ENCODE measurements around the gene GRK5.

GRK5 gene

GRCh38 chr10:119373294-119374102, 166.1 kb downstream of the GRK5 start:
- DNase-seq (ENCODE audit: low read depth in 3 of 3, low spot score in 1 of 3) = no peak

DNA sequence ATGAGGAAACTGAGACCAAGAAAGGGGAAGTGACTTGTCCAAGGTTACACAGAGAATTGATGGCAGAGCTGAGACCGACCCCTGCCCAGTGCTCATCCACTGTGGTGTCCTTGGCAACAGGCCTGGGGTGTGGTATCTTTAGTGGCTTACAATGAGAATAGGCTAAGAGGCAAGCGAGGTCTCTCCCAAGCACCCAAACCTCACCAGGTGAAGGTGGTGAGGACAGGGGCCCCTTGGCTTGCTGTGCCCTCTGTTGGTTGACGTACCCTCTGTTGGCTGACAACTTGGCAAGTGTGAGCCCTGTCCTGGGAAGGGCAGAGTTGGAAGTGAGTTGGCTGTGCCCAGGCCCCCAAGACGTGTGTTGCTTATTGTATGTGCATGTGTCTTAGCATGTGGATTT, 166.9 kb downstream of the GRK5 start:
- no peak for DNase-seq (ENCODE audit: low read depth in 3 of 3, low spot score in 1 of 3)

- DNase-seq (ENCODE audit: low read depth in 3 of 3, low spot score in 1 of 3) = no peak
Measured at GRCh38 chr10:119375574-119376272, 168.4 kb downstream of the GRK5 start.

DNA sequence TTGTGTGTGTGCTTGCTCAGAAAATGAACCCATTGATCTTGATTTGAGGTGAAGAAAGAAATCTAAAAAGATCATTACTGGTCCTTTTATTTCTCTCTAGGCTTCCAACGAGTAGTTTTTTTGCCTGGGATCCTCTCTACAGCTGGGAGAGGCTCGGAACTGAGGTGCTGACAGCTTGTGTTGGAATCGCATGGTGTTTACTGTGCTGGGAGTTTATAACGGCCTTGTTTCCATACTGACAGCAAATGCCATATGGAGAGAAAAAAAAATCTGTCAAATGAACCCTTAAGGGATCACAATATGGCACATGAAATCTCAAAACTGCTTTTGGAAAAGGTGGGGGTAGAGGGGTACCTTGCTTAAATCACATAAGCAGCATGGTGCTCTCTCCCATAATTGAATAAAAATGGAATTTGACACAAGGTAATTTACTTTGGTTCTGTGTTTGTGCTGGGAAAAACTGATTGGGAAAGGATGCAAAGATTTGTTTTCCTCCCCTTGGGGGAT, 170.1 kb downstream of the GRK5 start:
- no peak for DNase-seq (ENCODE audit: low read depth in 3 of 3, low spot score in 1 of 3)

DNA sequence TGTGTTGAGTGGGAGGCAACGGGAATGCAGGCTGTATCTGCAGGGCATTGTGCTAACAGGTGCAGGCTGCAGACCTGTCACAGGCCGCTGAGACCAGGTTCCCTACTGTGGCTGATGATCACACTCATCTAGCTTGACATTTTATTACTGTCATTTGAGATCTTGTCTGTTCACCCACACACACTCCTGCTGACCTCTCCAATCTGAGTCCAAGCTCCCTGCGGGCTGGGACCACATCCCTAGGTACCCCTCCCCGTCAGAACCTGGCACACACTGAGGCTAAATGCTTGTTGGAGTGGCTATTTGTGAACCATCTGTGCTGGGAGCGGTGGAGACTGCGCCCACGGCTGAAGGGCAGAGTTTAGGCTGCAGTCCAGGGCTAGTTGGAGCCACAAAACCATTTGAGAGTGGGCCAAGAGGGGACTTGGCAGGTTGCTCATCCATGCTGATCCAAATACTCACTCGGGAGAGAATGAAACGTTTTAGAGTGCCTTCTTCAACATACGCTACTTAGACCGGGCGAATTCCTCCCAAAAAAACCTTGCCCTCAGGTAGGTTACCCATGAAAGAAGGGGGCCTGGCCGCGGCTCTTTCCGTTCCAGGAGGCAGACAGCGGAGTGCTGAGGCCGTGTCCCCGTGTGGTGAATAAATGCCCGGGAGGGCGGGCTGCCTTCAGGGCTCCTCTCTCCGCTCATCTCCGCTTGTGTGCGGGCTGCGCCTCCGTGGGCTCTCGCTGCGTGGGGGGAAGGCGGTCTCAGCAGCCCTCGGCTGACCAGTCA, 170.8 kb downstream of the GRK5 start:
- no peak for DNase-seq (ENCODE audit: low read depth in 3 of 3, low spot score in 1 of 3)

DNA sequence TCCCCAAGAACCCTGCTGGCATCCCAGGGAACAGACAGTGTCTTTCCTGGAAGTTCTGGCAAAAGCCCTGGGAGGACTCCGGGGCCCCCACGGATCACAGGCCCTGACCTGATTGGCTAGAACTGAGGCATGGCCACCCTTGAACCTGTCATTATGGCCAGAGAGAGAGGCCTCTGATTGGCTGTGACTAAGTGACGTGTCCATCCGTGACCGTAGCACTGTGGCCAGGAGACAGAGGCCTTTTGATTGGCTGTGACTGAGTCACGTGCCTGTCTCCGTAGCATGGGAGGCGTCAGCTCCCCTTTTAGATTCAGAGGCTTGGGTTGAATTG, 171.3 kb downstream of the GRK5 start:
- DNase-seq (ENCODE audit: low read depth in 3 of 3, low spot score in 1 of 3) = no peak

DNA sequence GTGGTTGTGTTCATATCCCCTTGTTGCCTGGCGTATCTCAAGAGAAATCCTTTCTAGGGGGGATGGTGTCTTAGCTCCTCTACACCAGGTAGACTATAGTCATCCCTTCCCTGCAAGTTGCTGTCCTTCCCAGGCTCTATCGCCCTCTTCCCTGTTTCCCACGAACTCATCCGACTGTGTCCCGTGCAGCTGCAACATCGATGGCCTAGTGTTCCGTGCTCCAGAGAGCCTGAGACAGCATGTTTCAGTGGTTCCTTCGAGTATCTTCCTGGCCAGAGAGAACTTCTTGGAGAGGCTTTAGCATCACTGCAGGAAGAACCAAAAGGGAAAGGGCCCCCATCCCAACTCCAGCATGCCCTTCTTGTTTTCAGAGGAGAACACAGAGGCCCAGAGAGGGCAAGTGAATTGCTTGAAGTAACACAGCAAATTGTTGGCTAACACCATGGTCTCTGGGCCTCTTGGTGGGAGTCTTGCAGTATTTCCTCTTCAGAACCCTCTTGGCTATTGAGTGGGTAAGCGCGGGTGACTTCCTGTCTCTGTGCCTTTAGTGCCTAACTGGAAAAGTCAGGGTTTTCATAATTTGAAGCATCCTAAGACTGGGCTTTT, 172.2 kb downstream of the GRK5 start:
- DNase-seq (ENCODE audit: low read depth in 3 of 3, low spot score in 1 of 3) = no peak

DNA sequence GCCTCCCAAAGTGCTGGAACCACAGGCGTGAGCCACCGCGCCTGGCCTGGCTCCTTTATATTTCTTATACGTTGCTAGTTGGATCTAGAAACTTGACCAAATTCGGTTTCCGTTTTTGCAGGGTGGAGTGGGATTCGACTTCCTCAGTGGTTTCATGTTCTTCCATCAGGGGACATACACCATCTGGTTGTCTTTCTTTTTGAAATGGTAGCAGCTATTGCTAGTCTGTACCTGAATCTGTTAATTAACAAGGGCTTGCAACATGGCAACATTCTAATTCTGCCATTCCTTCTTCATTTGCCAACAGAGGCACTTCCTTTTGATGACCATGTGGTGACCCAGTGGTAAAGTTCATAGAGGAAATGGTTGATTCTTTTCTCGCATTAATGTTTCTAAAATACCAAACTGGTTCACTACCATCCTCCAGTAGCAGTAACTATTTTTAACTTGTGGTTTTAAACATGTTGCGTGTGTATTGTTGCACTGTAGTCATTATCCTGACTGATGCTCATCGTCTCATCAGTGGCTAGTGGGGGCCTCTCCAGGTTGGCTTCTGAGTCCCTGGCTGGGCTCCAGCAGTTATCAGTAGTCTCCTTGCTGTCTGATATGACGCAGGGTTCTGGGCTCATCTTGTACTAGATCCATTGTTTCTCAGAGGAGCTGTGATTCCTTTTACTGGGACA, 175.9 kb downstream of the GRK5 start:
- DNase-seq (ENCODE audit: low read depth in 3 of 3, low spot score in 1 of 3) = no peak

GRCh38 chr10:119384127-119384526, 176.8 kb downstream of the GRK5 start:
- no peak for DNase-seq (ENCODE audit: low read depth in 3 of 3, low spot score in 1 of 3)

- DNase-seq (ENCODE audit: low read depth in 3 of 3, low spot score in 1 of 3) = no peak
Measured at GRCh38 chr10:119386666-119387065, 179.3 kb downstream of the GRK5 start.

DNA sequence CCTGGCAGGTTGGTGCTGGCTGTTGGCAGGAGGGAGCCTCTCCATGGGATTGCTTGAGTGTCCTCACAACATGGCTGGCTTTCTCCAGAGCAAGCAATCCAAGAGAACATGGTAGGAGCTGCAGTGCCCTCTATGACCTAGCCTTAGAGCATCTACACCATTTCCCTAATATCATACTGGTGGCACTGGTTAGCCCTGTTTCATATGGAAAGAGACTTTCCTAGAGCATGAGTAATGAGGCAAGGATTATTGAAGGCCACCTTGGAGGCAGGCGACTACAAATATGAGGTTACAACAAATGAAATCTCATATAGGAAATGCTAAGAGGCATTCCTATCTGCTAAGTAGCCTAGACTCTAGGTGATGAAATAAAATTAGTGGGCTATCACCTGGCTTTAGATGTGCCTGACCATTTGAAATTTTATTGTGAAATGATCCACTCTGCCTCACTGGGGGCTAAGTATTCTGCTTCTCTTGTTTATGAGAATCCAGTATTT, 181.5 kb downstream of the GRK5 start:
- DNase-seq (ENCODE audit: low read depth in 3 of 3, low spot score in 1 of 3) = no peak

- no peak for DNase-seq (ENCODE audit: low read depth in 3 of 3, low spot score in 1 of 3)
Measured at GRCh38 chr10:119391440-119392251, 184.3 kb downstream of the GRK5 start.

DNA sequence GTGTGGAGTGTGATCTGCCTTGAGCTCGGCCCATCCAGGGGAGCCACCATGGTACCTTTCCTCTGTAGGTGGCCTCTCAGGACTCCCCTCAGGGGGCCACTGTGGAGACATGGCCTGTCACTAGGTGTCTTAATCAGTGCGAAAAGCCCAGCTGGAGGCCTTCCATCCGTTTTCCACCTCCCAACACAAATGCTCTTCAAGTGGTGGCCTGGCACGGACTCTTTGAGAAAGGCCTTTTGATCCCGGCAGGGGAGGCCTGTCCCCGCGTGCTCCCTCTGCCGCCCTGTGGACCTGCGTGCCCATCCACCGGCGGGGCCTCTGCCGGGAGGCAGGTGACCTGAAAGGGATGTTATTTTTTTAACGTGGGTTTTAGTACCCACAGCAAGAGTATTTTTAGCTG, 185.6 kb downstream of the GRK5 start:
- no peak for DNase-seq (ENCODE audit: low read depth in 3 of 3, low spot score in 1 of 3)

- no peak for DNase-seq (ENCODE audit: low read depth in 3 of 3, low spot score in 1 of 3)
Measured at GRCh38 chr10:119393421-119393820, 186.1 kb downstream of the GRK5 start.

DNA sequence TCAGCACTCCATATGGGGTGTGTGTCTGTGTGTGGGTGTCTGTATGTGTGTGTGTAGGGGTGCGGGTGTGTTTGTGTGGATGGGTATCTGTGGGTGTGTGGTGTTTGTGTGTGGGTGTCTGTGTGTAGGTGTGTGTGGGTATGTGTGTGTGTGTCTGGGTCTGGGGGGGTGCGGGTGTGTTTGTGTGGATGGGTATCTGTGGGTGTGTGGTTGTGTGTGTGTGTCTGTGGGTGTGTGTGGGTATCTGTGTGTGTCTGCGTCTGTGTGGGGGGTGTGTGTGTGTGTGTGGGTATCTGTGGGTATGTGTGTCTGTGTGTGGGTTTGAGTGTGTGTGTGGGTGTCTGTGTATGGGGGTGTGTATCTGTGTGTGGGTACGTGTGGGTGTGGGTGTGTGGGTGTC, 186.5 kb downstream of the GRK5 start:
- no peak for DNase-seq (ENCODE audit: low read depth in 3 of 3, low spot score in 1 of 3)

GRCh38 chr10:119394657-119395279, 187.4 kb downstream of the GRK5 start:
- DNase-seq (ENCODE audit: low read depth in 3 of 3, low spot score in 1 of 3) = no peak

DNA sequence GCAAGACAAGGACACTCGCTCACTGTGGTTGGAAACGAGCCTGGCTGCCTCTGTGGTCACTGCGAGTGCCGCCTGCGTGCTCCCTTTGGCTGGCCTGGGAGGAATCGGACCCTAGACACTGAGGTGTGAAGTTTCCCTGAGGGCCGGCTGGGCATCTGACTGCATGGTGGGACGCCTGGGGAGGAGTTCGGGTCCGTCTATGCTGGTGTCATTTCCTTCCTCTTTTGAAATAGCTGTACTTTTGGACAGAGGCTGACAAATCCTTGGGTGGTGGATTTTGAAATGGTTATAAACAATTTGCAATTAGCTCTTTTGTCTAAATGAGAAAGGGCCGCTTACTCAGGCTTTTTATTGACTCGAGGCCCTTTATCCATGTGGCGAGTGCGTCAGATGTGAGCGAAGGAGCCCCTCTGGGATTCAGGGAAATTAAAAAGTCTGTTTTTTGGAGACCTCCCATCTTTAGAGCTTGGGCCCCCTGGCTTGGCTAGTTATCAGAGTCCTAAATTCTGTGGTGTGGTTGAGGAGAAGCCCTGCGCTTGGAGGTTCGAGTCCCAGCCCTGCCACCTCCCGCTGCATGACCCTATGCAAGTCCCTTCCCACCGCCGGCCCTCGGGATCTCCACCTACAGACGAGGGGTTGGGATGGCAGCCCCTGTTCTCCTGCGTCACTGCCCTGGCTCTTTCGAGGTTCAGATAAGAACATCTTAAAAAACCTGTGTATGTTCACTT, 188.1 kb downstream of the GRK5 start:
- no peak for DNase-seq (ENCODE audit: low read depth in 3 of 3, low spot score in 1 of 3)

DNA sequence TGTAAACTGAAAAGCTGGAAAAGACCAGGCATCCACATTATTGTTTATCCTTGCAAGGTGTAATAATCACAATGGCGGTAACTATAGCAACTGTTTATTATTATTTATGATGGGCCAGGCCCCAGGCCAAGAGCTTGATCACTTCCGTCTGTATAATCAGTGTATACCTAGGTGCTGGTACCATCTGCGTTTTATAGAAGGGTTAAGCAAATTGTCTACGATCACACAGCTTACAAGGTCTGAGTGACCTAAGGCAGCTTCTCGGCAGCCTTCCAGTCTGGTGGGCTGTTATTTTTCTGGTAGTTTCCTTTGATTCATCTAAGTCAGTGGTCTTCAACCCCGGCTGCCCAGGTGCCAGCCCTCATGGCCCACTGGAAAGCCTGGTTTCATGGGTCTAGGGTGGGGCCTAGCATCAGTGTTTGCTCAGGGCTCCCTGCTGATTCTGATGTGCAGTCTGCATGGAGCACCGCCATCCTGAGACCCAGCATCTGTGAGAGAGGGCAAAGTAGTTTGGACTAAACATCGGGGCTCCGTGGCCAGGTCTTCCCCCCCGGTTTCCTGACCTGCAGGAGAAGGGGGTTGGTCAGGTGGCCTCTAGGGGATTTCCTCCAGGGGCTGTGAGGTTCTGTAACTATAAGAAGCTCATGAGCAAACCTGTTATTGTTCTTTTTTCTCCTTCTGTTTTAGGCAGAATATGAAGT, 188.8 kb downstream of the GRK5 start:
- no peak for DNase-seq (ENCODE audit: low read depth in 3 of 3, low spot score in 1 of 3)

Measured in stimulated activated CD4-positive, alpha-beta T cell treated with anti-CD3 and anti-CD28 coated beads, TNF-alpha, amount 100 ng/mL, for 1 hour (primary cell).